Activated gamma-delta T cell treated with anti-CD3 and anti-CD28 coated beads, Interleukin-2, amount 50 U/mL, for 16 hours (primary cell): ENCODE results near the gene SCGB1C1.
"Not testable (repeated sequence)": the region's sequence is repeated elsewhere in the genome, so short reads cannot be mapped to it uniquely, and the experiment has no call there.

Source experiments
- DNase-seq: peaks from one replicate; pipeline ENCODE4 v3.0.0-alpha.2; 2020; ENCODE audit warnings: low read depth

The SCGB1C1 gene

DNA sequence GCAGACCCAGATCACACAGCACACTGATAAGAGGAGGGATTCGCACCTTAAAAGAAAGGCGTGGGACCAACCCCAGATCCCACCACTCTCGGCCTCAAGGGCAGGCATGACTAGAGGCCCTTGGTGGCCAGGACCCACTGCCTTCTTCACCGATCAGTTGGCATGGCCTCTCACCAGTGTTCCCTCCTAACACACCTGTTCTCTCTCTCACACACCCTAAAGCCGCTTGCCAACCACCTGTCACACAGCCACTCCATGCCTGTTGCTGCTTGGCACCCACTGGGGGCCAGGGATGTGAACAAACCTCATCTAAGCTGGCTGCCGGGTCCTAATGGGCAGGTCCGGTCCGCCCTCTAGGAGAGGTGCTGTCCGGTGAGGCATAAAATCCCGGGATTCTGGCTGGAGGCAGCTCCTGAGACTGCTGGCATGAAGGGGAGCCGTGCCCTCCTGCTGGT, at the start of gene SCGB1C1:
Gene SCGB1C1, plus strand, starts transcription at position 405 of the 455 bp plus-strand sequence. Its CDS starts 22 bp downstream, at position 427.
- DNase-seq, result not testable (repeated sequence)

DNA sequence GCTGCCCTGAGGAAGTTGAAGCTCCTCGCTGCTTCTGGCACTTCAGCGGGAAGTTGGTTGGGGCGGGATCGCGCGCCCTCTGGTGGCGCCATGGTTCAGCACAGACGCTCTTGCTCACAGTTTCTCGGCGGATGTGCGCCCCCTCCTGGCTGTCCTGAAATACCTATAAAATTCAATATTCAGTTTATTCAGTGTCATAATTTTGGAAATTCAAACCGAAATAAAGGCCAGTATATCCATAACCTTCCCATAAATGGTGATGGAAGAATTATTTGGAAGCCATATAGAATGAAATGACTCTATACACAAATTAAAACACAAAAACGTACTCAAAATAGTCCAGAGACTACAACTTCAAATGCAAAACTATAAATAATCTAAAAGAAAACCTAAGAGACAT, 12.6 kb upstream of the SCGB1C1 start:
- not testable (repeated sequence) for DNase-seq

GRCh38 chr11:189200-189783, 3.6 kb upstream of the SCGB1C1 start:
- not testable (repeated sequence) for DNase-seq

- not testable (repeated sequence) for DNase-seq
Observed at GRCh38 chr11:189843-190311, 3.0 kb upstream of the SCGB1C1 start.

DNA sequence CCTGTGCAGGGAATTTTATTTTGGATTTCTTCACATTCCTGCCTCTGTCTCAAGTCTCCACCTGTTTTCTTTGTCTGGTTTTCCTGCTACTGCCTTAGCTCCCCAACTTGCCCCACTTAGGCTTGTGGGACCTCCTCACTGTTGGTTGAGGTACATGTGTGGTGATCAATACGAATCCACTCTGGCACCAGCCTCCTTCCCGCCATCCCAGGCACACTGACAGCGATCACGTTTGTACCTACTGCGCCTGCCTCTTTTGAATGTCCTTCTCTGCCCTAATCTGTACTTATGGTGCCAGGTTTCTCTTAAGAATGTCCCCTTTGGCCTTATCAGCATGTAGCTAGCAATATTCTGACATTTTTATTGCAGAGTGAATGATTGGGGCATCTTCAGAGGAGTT, 2.3 kb upstream of the SCGB1C1 start:
- DNase-seq, result not testable (repeated sequence)

GRCh38 chr11:191490-192478, 1.1 kb upstream of the SCGB1C1 start:
- peak; percentile 52 for DNase-seq

DNA sequence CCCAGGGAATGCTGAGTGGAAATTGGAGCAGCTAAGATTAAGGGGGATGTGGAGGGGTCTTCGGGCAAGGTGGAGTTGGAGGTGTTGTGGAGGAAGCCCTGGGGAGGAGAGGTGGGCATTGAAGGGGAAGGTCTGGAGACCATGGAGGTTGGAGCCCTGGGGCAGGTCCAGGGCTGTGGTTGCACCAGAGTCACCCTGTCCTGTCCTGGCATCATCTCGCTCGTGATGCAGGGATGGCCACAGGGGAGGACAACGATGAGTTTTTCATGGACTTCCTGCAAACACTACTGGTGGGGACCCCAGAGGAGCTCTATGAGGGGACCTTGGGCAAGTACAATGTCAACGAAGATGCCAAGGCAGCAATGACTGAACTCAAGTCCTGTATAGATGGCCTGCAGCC, 603 bp downstream of the SCGB1C1 start:
- DNase-seq, result not testable (repeated sequence)

DNA sequence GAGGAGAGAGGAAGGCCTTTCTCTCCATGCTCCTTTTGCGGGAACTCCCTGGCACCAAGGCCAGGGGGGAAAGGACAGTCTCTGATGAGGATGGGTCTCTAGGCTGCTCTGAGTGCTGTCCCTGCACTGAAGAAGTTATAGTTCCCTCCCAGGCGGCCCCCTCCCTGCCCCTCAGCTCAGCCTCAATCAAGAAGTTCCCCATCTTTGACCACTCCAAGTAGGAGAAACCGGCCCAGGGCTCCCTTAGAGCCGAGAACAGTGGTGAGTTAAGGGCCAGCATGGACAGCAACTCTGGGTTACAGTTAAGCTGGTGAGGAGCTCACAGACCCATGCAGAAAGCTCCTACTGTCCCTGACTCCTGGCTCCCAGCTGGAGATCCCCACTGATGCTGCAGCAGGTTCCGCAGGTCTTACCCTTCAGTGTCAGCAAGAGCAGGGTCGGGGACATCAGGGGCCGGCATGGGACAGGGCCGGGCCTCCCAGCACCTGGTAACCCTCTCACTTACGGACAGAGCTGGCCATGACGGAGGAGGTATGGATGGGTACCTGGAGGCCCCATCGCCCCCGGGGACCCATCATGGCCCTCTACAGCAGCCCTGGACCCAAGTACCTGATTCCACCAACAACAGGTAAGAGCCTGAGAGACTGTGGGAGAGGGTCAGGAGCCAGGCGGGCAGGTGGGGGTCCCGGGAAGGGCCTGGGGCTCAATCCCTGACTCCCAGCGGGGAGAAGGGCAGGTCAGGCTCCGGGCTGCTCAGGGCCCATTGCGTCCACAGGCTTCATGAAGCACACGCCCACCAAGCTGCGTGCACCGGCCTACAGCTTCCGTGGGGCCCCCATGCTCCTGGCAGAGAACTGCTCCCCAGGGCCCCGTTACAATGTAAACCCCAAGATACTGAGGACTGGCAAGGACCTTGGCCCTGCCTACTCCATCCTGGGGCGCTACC, 4.2 kb downstream of the SCGB1C1 start:
- no peak for DNase-seq

DNA sequence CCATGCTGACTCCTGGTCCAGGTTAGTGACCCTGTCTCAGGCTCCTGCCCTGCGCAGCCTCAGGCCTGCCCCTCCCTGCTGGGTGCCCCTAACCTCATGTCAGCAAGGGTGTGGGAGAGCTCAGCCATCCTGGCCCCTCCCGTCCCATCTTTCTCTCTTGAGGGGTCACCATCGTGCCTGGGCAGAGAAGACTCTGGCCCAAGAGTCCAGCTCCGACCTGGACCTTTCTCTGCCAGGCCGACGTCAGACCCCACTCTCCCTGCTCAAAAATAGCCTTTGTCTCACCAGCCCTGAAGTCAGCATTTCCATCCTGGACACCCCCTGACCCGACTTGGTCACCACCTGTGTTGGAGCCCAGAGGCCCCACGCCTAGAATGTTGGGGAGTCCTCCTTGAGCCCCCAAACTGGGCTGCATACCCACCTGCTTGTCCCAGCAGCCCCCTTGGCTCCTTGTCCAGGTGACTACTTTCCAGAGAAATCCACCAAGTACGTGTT, 4.9 kb downstream of the SCGB1C1 start:
- DNase-seq, result no peak

DNA sequence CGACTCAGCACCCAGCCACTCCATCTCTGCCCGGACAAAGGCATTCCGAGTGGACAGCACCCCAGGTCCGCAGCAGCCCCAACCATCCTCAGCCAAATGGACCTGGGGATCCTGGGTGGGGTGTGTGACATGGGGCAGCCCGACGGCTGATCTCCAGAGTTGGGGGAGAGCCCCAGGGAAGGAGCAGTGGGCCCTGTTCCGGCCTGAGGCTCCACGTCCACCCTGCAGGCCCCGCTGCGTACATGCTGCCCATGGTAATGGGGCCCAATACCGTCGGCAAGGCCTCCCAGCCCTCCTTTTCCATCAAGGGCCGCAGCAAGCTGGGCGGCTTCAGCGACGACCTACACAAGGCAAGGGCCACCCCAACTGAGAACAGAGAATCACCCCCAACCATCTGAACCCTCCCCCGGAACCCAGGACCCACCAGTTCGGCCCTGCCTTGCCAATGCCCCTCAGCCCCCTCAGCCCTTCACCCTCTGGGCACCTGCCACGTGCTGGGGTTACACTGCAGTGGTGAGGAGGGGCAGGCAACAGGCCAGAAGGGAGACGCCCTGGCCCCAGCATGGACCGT, 5.4 kb downstream of the SCGB1C1 start:
- DNase-seq, result no peak

DNA sequence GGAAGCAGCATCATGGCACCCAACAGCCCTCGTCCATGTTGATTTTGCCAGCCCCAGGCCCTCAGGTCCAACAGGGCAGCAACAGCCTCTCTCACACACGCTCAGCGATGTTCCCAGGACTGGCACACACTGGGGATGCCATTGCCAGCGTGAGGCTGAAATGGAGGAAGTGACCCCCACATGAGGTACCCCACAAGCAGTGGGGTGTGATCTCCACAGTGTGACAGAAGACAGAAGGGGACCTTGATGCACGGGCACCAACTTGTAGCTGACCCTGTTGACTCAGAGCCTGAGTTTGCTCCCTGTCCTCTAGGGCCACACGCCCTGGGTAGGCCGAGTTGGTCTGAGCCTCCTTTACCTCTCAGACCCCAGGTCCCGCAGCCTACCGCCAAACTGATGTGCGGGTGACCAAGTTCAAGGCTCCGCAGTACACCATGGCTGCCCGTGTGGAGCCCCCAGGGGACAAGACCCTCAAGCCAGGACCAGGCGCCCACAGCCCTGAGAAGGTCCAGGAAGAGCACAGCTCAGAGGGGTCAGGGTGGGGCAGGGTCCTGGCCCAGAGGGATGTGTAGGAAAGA, 6.2 kb downstream of the SCGB1C1 start:
- no peak for DNase-seq

DNA sequence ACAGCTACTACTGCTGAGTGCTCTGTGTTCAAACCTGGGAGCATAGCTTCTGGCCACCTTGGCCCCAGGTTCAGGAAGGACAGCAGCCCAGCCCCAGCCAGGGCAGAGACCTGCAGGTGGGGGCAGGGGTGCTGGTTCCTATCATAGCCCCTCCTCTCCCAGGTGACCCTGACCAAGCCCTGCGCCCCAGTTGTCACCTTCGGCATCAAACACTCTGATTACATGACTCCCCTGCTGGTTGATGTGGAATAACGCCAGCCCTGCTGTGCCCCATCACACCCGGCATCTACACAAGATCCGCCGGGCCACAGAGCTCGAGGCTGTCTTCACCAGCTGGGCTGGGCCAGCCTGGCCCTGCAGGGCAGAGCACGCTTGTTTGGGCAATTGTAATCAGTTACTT, 6.9 kb downstream of the SCGB1C1 start:
- DNase-seq, result no peak

- no peak for DNase-seq
Observed at GRCh38 chr11:200224-201003, 7.5 kb downstream of the SCGB1C1 start.

DNA sequence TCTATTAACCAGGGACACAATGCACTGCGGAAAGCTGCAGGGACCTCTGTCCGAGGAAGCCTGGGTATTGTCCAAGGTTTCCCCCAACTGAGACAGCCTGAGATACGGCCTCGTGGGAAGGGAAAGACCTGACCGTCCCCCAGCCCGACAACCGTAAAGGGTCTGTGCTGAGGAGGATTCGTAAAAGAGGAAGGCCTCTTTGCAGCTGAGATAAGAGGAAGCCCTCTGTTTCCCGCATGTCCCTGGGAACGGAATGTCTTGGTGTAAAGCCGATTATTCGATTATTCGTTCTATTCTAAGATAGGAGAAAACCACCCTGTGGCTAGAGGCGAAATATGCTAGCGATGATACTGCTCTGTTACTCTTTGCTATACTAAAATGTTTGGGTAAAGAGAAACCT, 9.1 kb downstream of the SCGB1C1 start:
- DNase-seq, result no peak

GRCh38 chr11:202490-202889, 9.6 kb downstream of the SCGB1C1 start:
- DNase-seq, result no peak

- DNase-seq, result no peak
Observed at GRCh38 chr11:203056-203944, 10.4 kb downstream of the SCGB1C1 start.

GRCh38 chr11:203945-204586, 11.2 kb downstream of the SCGB1C1 start:
- DNase-seq, result no peak

- DNase-seq, result no peak
Observed at GRCh38 chr11:204587-205109, 11.8 kb downstream of the SCGB1C1 start.
